ENCODE data around the gene POLE2.
"Not testable (repeated sequence)": the region's sequence is repeated elsewhere in the genome, so short reads cannot be mapped to it uniquely, and the experiment has no call there.

The POLE2 gene

DNA sequence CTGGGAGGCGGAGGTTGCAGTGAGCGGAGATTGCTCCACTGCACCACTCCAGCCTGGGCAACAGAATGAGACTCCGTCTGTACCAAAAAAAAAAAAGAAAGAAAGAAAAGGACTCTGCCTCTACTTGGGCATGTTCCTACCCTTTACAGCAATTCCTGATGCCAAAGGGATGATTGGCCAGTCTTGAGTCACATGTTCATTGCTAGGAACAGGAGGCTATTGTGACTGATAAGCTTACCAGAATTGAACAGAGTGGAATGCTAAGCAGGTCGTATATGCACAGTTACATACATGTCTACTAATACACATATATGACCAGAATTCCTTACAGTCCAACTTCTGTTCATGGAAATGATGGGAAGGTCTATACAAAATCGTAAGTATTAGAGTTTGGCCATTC is 39.2 kb upstream of the POLE2 start:
- Histone ChIP-seq H3K36me3 (replicated peaks; ENCODE audit: low read depth, low read length) (no peaks in the 10 kb centered on the region), H2AFZ (ENCODE audit: low read depth, low read length) (no peak overlapping the region), H3K79me2 (ENCODE audit: low read length) (no peaks in the 10 kb centered on the region), H4K20me1 (ENCODE audit: insufficient read depth, low read length) (no peaks in the 10 kb centered on the region), H3K9ac (ENCODE audit: low read length) (no peak overlapping the region), H3K4me1 (ENCODE audit: low read length) (no peaks in the 10 kb centered on the region), H3K4me2 (ENCODE audit: low read length) (no peak overlapping the region), H3K4me3 (ENCODE audit: low read length) (no peak overlapping the region), H3K9me3 (ENCODE audit: insufficient read depth, low read length) (no peaks in the 10 kb centered on the region), H3K27ac (ENCODE audit: low read length) (no peak overlapping the region), H3K27me3 (ENCODE audit: low read depth, low read length) (no peaks in the 10 kb centered on the region)
- TF ChIP-seq EZH2phosphoT487 (IDR thresholded peaks at IDR 0.05; ENCODE audit: low read depth): no peak
- TF ChIP-seq, protein P1, sequence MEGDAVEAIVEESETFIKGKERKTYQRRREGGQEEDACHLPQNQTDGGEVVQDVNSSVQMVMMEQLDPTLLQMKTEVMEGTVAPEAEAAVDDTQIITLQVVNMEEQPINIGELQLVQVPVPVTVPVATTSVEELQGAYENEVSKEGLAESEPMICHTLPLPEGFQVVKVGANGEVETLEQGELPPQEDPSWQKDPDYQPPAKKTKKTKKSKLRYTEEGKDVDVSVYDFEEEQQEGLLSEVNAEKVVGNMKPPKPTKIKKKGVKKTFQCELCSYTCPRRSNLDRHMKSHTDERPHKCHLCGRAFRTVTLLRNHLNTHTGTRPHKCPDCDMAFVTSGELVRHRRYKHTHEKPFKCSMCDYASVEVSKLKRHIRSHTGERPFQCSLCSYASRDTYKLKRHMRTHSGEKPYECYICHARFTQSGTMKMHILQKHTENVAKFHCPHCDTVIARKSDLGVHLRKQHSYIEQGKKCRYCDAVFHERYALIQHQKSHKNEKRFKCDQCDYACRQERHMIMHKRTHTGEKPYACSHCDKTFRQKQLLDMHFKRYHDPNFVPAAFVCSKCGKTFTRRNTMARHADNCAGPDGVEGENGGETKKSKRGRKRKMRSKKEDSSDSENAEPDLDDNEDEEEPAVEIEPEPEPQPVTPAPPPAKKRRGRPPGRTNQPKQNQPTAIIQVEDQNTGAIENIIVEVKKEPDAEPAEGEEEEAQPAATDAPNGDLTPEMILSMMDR (IDR thresholded peaks at IDR 0.05; ENCODE audit: low read depth, low read length): no peak

DNA sequence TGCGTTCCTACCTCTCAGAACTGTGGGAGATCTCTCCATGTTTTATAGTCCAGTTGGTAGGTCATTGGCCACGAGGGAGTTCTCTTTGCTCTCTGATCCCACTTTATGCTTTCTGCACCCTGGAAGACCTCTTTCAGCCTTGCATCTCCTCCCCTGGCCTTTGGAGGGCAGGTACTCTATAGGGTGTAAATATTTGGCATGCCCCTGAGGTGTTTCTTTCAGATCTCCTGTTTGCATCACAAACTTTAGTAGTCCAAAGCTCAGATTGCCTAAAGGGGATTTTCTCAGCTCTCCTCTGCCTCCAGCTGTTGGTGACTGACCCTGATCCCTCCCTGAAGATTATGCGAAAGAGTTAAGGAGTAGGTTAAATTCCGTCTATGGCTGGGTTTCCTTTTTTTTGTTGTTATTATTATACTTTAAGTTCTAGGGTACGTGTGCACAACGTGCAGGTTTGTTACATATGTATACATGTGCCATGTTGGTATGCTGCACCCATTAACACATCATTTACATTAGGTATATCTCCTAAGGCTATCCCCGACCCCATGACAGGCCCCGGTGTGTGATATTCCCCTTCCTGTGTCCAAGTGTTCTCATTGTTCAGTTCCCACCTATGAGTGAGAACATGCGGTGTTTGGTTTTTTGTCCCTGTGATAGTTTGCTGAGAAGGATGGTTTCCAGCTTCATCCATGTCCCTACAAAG is 33.9 kb upstream of the POLE2 start:
- not testable (repeated sequence) for H3K27ac ChIP-seq (ENCODE audit: low read length); H3K36me3 ChIP-seq (replicated peaks; ENCODE audit: low read depth, low read length); H3K4me1 ChIP-seq (ENCODE audit: low read length); H4K20me1 ChIP-seq (ENCODE audit: insufficient read depth, low read length); H3K79me2 ChIP-seq (ENCODE audit: low read length); H3K4me2 ChIP-seq (ENCODE audit: low read length); H3K9ac ChIP-seq (ENCODE audit: low read length); H2AFZ ChIP-seq (ENCODE audit: low read depth, low read length); H3K9me3 ChIP-seq (ENCODE audit: insufficient read depth, low read length); H3K4me3 ChIP-seq (ENCODE audit: low read length); H3K27me3 ChIP-seq (ENCODE audit: low read depth, low read length)

DNA sequence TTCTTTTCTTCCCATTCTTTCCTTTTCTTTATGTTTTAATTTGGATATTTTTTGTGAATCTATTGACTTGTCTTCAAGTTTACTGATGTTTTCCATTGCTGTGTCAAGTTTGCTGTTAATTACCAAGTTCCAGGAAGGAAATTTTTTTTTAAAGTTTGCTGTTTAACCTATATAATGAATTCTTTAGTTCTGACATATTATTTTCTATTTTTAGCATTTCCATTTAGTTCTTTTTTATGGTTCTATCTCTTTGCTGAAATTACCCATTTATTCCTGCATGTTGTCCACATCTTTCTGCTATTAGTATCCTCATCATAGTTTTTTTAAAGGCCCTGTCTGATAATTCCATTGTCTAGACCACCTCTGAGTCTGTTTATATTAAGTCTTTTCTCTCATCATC is 32.7 kb upstream of the POLE2 start:
- Histone ChIP-seq H3K9ac (ENCODE audit: low read length) (no peak overlapping the region), H3K27me3 (ENCODE audit: low read depth, low read length) (no peaks in the 10 kb centered on the region), H3K79me2 (ENCODE audit: low read length) (no peaks in the 10 kb centered on the region), H3K4me2 (ENCODE audit: low read length) (no peak overlapping the region), H3K4me1 (ENCODE audit: low read length) (no peaks in the 10 kb centered on the region), H3K36me3 (replicated peaks; ENCODE audit: low read depth, low read length) (peaks cover 3% of the 10 kb centered on the region), H3K9me3 (ENCODE audit: insufficient read depth, low read length) (0 out of 2 replicates have a peak, but pooled peaks cover 4% of the 10 kb centered on the region), H3K27ac (ENCODE audit: low read length) (no peak overlapping the region), H4K20me1 (ENCODE audit: insufficient read depth, low read length) (no peaks in the 10 kb centered on the region), H2AFZ (ENCODE audit: low read depth, low read length) (no peak overlapping the region), H3K4me3 (ENCODE audit: low read length) (no peak overlapping the region)
- no peak for TF ChIP-seq EZH2phosphoT487 (IDR thresholded peaks at IDR 0.05; ENCODE audit: low read depth)

DNA sequence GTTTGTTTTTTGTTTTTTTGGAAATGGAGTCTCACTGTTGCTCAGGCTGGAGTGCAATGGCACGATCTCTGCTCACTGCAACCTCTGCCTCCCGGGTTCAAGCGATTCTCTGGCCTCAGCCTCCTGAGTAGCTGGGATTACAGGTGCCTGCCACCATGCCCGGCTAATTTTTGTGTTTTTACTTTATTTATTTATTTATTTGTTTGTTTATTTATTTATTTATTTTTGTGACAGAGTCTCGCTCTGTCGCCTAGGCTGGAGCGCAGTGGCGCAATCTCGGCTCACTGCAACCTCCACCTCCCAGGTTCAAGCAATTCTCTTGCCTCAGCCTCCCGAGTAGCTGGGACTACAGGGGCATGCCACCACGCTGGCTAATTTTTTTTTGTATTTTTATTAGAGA is 23.0 kb upstream of the POLE2 start:
- H4K20me1 ChIP-seq (ENCODE audit: insufficient read depth, low read length); H3K27me3 ChIP-seq (ENCODE audit: low read depth, low read length); H3K79me2 ChIP-seq (ENCODE audit: low read length); H3K9ac ChIP-seq (ENCODE audit: low read length); H3K4me2 ChIP-seq (ENCODE audit: low read length); H3K4me1 ChIP-seq (ENCODE audit: low read length); H2AFZ ChIP-seq (ENCODE audit: low read depth, low read length); H3K27ac ChIP-seq (ENCODE audit: low read length); H3K4me3 ChIP-seq (ENCODE audit: low read length); H3K9me3 ChIP-seq (ENCODE audit: insufficient read depth, low read length); H3K36me3 ChIP-seq (replicated peaks; ENCODE audit: low read depth, low read length): not testable (repeated sequence)

DNA sequence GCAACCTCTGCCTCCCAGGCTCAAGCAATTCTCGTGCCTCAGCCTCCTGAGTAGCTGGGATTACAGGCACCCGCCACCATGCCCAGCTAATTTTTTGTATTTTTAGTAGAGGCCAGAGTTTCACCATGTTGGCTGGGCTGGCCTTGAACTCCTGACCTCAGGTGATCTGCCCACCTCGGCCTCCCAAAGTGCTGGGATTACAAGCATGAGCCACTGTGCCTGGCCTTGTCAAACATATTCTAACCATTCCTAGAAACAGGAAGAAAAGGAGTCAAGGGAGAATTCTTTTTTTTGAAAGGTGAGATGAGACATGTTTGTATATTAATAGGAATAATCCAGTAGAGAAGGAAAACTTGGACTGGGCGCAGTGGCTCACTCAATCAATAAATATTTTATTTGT is 16.5 kb upstream of the POLE2 start:
- not testable (repeated sequence) for H3K4me2 ChIP-seq (ENCODE audit: low read length); H3K4me3 ChIP-seq (ENCODE audit: low read length); H3K9ac ChIP-seq (ENCODE audit: low read length); H3K4me1 ChIP-seq (ENCODE audit: low read length); H3K27ac ChIP-seq (ENCODE audit: low read length); H3K79me2 ChIP-seq (ENCODE audit: low read length); H3K36me3 ChIP-seq (replicated peaks; ENCODE audit: low read depth, low read length); H4K20me1 ChIP-seq (ENCODE audit: insufficient read depth, low read length); H2AFZ ChIP-seq (ENCODE audit: low read depth, low read length); H3K27me3 ChIP-seq (ENCODE audit: low read depth, low read length); H3K9me3 ChIP-seq (ENCODE audit: insufficient read depth, low read length)

DNA sequence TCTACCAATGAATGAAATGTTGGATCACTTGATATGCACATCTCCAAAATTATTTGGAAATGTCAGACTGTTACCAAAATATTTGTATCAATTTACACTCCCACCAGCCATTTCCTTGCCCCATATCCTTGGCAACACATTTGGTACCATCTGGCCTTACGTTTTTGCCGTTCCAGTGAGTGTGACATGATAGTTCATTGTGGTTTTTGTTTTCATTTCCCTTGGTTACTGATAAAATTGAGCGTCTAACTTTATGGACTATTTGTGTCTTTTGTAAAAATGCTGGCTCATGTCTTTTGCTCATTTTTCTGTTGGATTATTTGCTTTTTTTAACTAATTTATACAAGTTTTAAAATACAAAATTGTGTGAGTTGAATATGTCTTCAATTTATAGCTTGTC is 16.0 kb upstream of the POLE2 start:
- H3K9me3 ChIP-seq (ENCODE audit: insufficient read depth, low read length): no peaks in the 10 kb centered on the region
- H3K36me3 ChIP-seq (replicated peaks; ENCODE audit: low read depth, low read length): no peaks in the 10 kb centered on the region
- H2AFZ ChIP-seq (ENCODE audit: low read depth, low read length): no peak overlapping the region
- H3K27me3 ChIP-seq (ENCODE audit: low read depth, low read length): no peaks in the 10 kb centered on the region
- H3K9ac ChIP-seq (ENCODE audit: low read length): no peak overlapping the region
- H3K79me2 ChIP-seq (ENCODE audit: low read length): no peaks in the 10 kb centered on the region
- no peak overlapping the region for H3K4me3 ChIP-seq (ENCODE audit: low read length)
- H3K27ac ChIP-seq (ENCODE audit: low read length): no peak overlapping the region
- H3K4me2 ChIP-seq (ENCODE audit: low read length): no peak overlapping the region
- H4K20me1 ChIP-seq (ENCODE audit: insufficient read depth, low read length): no peaks in the 10 kb centered on the region
- H3K4me1 ChIP-seq (ENCODE audit: low read length): no peaks in the 10 kb centered on the region
- no peak for TF ChIP-seq EZH2phosphoT487 (IDR thresholded peaks at IDR 0.05; ENCODE audit: low read depth)
- TF ChIP-seq, protein P1 (IDR thresholded peaks at IDR 0.05; ENCODE audit: low read depth, low read length): no peak

Measured in OCI-LY3 (cell line).